Measurements from ENCODE around the gene ITPRID2. TPM values are rescaled to one million over a fixed set of nuclear protein-coding genes. Genes with fewer than 3 reads are reported as not detected.

The ITPRID2 gene
- total and polyA plus RNA-seq, 7 donors: 70.9 to 135 (median 87.4) TPM

- Histone ChIP-seq H3K27me3 (no peaks in the 10 kb centered on the region), H3K4me1 (no peaks in the 10 kb centered on the region), H3K27ac (no peak overlapping the region), H3K36me3 (peaks cover 0 to 72% (median 26%) of the 10 kb centered on the region in 4 donors), H3K9me3 (no peaks in the 10 kb centered on the region), H3K4me3 (no peak overlapping the region)
- intact Hi-C loops (cut with DNase I): no loop called here
- 48 to 80% methylated on average over 1 of the region's 1 CpG for WGBS, 2 donors
- no peak for DNase-seq
- no peak for TF ChIP-seq EP300 (IDR thresholded peaks at IDR 0.05)
- no peak for TF ChIP-seq CTCF (IDR thresholded peaks at IDR 0.05)
- no peak for TF ChIP-seq POLR2A (IDR thresholded peaks at IDR 0.05)
Observed at GRCh38 chr2:181923121-181923520, 31.6 kb downstream of the ITPRID2 start.

GRCh38 chr2:181924336-181924735, 32.8 kb downstream of the ITPRID2 start:
- H3K27ac ChIP-seq: no peak overlapping the region
- peaks cover 0 to 60% (median 15%) of the 10 kb centered on the region in 4 donors for H3K36me3 ChIP-seq
- DNase-seq: no peak
- H3K4me3 ChIP-seq: no peak overlapping the region
- intact Hi-C loops (cut with DNase I): no loop called here
- no peaks in the 10 kb centered on the region for H3K9me3 ChIP-seq
- WGBS, 2 donors: 92 to 97% methylated on average over 2 of the region's 2 CpGs
- no peaks in the 10 kb centered on the region for H3K27me3 ChIP-seq
- peaks cover 0 to 1% (median 0%) of the 10 kb centered on the region in 4 donors for H3K4me1 ChIP-seq
- TF ChIP-seq POLR2AphosphoS5 (IDR thresholded peaks at IDR 0.05) (no peak), POLR2A (IDR thresholded peaks at IDR 0.05) (no peak), EP300 (IDR thresholded peaks at IDR 0.05) (no peak), CTCF (IDR thresholded peaks at IDR 0.05) (no peak)

- H3K9me3 ChIP-seq: no peaks in the 10 kb centered on the region
- peaks cover 0 to 7% (median 0%) of the 10 kb centered on the region in 4 donors for H3K4me1 ChIP-seq
- no peak overlapping the region for H3K27ac ChIP-seq
- DNase-seq: no peak
- intact Hi-C loops (cut with DNase I): no loop called here
- TF ChIP-seq EP300 (IDR thresholded peaks at IDR 0.05) (no peak), CTCF (IDR thresholded peaks at IDR 0.05) (no peak), POLR2A (IDR thresholded peaks at IDR 0.05) (no peak), POLR2AphosphoS5 (IDR thresholded peaks at IDR 0.05) (no peak)
- WGBS, 2 donors: 91 to 94% methylated on average over 5 of the region's 5 CpGs
- H3K27me3 ChIP-seq: no peaks in the 10 kb centered on the region
- H3K36me3 ChIP-seq: no peaks in the 10 kb centered on the region
- no peak overlapping the region for H3K4me3 ChIP-seq
Observed at GRCh38 chr2:181934694-181935093, 43.2 kb downstream of the ITPRID2 start.

GRCh38 chr2:181937473-181937872, 45.9 kb downstream of the ITPRID2 start:
- Histone ChIP-seq H3K4me3 (no peak overlapping the region), H3K27ac (no peak overlapping the region), H3K36me3 (no peaks in the 10 kb centered on the region), H3K9me3 (no peaks in the 10 kb centered on the region), H3K27me3 (no peaks in the 10 kb centered on the region), H3K4me1 (no peaks in the 10 kb centered on the region)
- WGBS, 2 donors: 27 to 33% methylated on average over 2 of the region's 2 CpGs
- TF ChIP-seq POLR2AphosphoS5 (IDR thresholded peaks at IDR 0.05) (no peak), POLR2A (IDR thresholded peaks at IDR 0.05) (no peak), CTCF (IDR thresholded peaks at IDR 0.05) (no peak), EP300 (IDR thresholded peaks at IDR 0.05) (no peak)
- DNase-seq: no peak
- intact Hi-C loops (cut with DNase I): no loop called here

GRCh38 chr2:181943411-181944124, 52.0 kb downstream of the ITPRID2 start:
- Histone ChIP-seq H3K36me3 (no peaks in the 10 kb centered on the region), H3K4me3 (no peak overlapping the region), H3K4me1 (no peaks in the 10 kb centered on the region), H3K27me3 (no peaks in the 10 kb centered on the region), H3K9me3 (no peaks in the 10 kb centered on the region), H3K27ac (no peak overlapping the region)
- TF ChIP-seq POLR2AphosphoS5 (IDR thresholded peaks at IDR 0.05): no peak
- no peak for TF ChIP-seq CTCF (IDR thresholded peaks at IDR 0.05)
- TF ChIP-seq EP300 (IDR thresholded peaks at IDR 0.05): no peak
- TF ChIP-seq POLR2A (IDR thresholded peaks at IDR 0.05): no peak
- WGBS, 2 donors: 84 to 88% methylated on average over 2 of the region's 2 CpGs
- DNase-seq: no peak
- intact Hi-C loops (cut with DNase I): no loop called here
